Measurements from ENCODE around the gene ABCD1.
"Not testable (repeated sequence)": the region's sequence is repeated elsewhere in the genome, so short reads cannot be mapped to it uniquely, and the experiment has no call there.

ABCD1 gene

GRCh38 chrX:153694256-153694655, 30.4 kb upstream of the ABCD1 start:
- DNase-seq (ENCODE audit: low spot score): not testable (repeated sequence)

GRCh38 chrX:153694687-153695270, 29.9 kb upstream of the ABCD1 start:
- DNase-seq (ENCODE audit: low spot score): no peak

DNA sequence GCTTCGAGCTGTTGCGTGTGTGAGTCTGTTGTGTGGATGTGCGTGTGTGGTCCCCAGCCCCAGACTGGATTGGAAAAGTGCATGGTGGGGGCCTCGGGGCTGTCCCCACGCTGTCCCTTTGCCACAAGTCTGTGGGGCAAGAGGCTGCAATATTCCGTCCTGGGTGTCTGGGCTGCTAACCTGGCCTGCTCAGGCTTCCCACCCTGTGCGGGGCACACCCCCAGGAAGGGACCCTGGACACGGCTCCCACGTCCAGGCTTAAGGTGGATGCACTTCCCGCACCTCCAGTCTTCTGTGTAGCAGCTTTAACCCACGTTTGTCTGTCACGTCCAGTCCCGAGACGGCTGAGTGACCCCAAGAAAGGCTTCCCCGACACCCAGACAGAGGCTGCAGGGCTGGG, 28.6 kb upstream of the ABCD1 start:
- DNase-seq (ENCODE audit: low spot score): no peak

DNA sequence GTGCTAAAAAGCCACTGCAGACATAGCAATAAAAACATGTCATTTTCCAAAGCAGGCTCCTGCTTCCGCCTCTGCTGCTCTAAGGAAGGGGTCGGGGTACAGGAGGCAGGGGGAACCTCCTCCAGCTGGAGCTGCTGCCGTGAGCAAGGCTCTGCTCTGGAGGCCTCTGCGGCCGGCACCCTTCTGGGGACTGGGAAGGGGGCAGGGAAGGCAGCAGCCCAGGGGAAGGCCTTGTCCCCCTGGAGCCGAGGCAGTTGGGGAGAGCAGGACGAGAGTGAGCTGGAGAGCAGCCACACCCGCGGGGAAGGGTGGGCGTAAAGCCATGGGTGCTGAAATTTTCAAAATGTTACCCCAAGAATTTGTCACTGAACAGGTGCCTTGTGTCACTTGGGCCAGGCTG, 28.1 kb upstream of the ABCD1 start:
- DNase-seq (ENCODE audit: low spot score): not testable (repeated sequence)

- DNase-seq (ENCODE audit: low spot score): not testable (repeated sequence)
These were observed 27.5 kb upstream of the ABCD1 start for GRCh38 chrX:153696986-153697722.

- no peak for DNase-seq (ENCODE audit: low spot score)
These were observed 26.5 kb upstream of the ABCD1 start for GRCh38 chrX:153697924-153698865.

DNA sequence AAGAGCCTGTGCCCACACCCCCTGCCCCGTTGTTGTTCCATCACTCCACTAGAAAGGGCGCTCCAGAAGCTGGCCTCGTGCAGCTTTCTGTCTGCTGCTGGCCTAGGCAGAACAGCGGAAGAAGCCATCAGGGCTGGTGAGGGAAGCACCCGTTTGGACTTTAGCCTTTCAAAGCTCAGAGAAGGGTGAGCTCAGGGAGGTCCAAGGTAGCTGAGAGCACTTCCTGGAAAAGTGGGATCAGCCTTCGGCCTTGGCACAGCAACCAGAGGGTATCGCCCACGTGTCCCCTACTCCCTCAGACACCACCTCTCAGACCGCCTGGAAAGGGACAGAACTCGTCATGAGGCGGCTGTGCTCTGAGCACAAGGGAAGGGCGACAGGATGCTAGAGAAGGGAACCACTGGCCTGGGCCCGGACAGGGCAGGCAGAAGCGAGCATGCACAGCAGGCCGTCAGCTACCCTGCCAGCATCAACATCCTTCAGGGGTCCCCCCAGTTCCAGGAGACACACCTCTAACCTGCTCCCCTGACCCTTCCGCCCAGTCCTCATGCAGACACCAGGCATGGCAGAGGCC, 25.4 kb upstream of the ABCD1 start:
- not testable (repeated sequence) for DNase-seq (ENCODE audit: low spot score)

GRCh38 chrX:153699784-153700371, 24.8 kb upstream of the ABCD1 start:
- not testable (repeated sequence) for DNase-seq (ENCODE audit: low spot score)

DNA sequence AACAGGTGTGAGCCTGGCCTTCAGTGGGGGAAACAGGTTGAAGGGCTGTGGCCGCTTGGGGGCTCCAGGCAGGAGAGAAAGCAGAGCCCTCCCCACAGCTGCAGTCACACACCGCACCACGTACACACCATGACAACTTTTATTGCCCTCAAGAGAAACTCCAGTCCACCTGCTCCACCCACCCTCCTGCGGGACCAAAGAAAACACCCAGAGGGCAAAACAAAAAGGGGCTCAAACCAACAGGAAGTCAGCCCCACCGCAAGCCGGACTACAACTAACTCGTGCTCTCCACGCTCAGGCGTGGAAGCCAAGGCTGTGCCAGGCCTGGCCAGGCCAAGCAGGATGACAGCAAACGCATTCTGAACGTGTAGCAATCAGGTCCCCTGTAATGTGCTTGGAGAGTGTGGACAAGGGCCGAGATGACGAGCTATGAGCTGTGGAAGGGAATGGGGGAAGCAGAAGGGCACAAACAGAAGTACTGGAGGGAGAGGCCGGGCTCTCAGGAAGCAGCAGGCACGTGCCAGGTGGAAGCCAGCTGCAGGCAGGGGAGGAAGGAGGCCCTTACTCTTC, 24.2 kb upstream of the ABCD1 start:
- no peak for DNase-seq (ENCODE audit: low spot score)

- DNase-seq (ENCODE audit: low spot score): no peak
These were observed 23.7 kb upstream of the ABCD1 start for GRCh38 chrX:153700967-153701366.

DNA sequence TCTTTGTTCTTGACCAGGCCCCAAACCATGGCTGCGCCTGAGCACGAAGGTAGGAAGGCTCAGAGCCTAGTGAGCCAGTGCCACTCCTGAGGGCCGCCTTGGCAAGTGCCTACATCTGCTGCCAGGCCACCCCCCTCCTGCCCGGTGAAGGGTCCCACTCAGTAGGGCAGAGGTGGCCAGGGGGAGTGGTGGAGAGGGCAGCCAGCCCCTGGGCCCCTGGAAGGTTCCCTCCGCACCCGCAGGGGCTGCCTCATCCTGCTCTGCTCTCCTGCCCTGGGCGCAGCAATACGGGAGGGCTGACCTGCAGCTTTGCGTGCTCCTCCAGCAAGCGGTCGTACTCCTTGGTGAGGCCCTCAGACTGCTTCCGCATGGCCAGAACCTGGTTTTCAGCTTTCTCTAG, 22.9 kb upstream of the ABCD1 start:
- DNase-seq (ENCODE audit: low spot score): no peak

- no peak for DNase-seq (ENCODE audit: low spot score)
These were observed 22.2 kb upstream of the ABCD1 start for GRCh38 chrX:153702336-153703035.

- DNase-seq (ENCODE audit: low spot score): no peak
These were observed 21.7 kb upstream of the ABCD1 start for GRCh38 chrX:153703036-153703370.

DNA sequence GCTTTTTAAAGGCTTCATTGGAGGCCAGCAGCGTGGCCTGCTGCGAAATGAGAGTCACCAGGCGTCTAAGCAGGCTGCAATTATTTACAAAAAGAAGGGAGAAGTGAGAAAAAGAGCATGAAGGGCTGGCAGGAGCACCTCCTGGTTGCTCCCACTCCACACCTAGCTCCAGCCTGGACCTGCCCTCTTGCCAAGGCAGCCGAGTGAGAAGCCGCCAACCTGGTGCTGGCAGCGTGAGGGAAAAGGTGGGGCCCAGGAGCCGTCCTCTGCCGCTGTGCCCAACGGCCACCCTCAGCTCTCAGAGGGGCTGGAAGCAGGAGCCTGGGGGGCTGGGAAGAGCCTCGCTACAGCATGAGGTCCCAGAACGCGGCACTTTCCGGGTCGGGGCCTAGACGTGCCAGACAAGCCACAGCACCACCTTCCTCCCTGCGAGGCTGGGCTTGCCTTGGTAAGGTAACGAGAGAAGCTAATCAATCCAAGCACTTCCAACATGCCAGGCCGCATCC, 20.6 kb upstream of the ABCD1 start:
- DNase-seq (ENCODE audit: low spot score): no peak

DNA sequence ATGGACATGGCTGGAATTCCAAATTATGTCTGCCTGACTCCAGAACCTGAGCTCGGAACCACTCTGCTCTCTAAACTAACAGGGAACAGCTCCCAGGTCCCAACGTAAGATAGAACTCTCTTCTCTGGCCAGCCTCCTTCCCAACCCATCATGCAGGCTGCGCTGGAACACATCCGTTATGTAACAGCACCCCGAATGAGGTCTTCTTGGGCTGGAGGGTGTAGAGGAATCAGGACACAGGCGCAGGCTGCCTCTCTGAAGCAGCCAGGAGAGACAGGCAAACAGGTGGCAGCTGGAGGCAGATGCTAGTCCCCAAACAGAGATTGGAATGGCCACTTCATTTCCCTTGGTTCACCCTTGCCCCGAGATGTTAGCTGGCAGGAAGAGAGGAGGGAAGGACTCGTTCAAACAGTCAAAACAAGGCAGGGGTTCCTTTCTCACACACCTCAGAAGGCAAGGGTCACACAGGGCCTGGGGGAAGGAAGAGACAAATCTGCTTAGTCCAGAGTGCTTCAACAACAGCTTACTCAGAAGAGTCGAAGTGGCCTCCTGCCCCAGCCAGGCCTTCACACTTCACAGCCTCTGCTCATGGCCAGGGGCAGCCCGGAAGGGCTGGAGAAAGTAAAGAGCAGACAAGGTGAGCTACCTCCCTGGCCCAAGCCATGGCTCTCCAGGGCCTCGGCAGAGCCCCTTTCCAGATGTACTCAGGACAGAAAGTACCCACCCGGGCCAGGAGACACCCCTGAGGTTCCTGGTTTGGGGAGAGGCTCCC, 19.8 kb upstream of the ABCD1 start:
- DNase-seq (ENCODE audit: low spot score): not testable (repeated sequence)

DNA sequence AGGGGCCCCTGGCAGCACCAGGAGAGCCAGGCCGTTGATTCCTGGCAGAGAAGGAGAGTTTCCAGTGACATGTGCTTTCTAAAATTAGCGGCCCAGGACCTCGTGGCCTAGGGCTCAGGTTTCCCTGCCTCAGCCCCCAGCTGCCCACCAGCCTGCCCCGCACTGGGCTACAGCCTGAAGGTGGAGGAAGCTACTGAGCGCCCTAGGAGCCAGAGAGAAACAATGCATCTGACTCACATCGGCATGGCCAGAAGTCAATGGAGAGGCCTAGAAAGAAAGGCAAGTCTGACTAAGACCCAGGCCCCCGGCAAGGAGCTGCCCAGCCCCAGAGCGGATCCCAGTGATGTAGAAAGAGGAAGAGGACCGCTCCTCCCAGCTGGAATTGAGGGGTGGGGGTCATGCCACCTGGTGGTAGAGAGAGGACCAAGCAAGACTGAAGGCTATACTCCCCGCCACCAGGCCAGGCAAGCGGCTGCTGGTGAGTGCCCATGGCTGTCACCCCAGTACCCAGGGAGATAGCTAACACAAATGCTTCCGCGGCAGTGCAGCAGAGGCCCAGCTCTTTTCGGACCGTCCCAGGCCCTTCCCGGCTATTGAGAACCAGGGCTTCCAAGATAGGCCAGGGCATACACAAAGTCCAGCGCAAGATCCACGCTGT, 19.1 kb upstream of the ABCD1 start:
- DNase-seq (ENCODE audit: low spot score): not testable (repeated sequence)

DNA sequence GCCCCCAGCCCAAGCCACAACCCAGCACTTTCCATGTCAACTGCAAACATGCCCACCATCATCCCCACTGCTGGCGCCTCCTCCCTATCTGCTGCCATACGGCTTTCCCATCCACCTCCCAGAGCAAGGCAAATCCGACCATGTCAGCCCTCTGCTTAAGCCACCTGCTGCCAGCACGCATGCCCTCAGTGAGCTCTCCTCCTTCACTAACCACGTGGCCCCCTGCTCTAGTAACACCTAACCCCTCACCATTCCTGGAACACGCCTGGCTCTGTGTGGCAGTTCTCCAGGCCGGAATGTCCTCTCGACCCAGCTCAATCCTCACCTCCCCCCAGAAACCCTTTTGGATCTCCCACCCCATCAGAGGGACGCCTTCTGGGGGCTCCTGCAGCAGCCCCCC, 17.9 kb upstream of the ABCD1 start:
- DNase-seq (ENCODE audit: low spot score): no peak

- no peak for DNase-seq (ENCODE audit: low spot score)
These were observed 17.2 kb upstream of the ABCD1 start for GRCh38 chrX:153707406-153707805.

DNA sequence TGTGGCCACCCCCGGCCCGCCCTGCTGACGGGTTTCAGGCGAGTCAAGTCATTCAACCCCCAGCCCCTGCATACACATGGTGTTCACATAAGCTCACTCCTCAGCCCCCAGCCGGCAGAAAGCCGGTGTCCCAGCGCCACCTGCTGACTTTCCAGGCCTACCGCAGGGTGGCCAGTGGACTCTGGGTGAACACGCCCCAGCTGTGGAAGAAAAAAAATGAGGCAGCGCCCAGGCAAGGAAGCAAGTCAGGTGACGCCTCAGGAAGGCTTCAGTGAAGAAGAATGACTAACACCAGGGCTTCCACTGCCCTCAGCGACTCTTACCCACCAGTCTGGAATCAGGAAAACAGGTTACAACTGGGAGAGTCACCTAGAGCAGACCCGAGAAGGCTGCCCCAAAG, 16.2 kb upstream of the ABCD1 start:
- DNase-seq (ENCODE audit: low spot score): peak; percentile 72

Data from left forelimb (tissue), 1 donor.